ENCODE results near the gene YPEL2. TPM values are rescaled to one million over a fixed set of nuclear protein-coding genes. Genes with fewer than 3 reads are reported as not detected.
A peak's percentile ranks its signal among the peaks of the same experiment; 100 is the strongest.

YPEL2 gene
- polyA plus RNA-seq, 3 donors = 21.5 to 63.1 (median 25.1) TPM

GRCh38 chr17:59356543-59357218 is 25.2 kb downstream of the YPEL2 start:
- H3K27ac Mint-ChIP-seq = peak overlapping the region in 1 of 7 donors; percentile 57
- peaks cover 7 to 8% of the 10 kb centered on the region in 2 donors for H3K4me1 ChIP-seq (ENCODE audit: control insufficient read depth in 1 of 2, insufficient read depth in 2 of 2, low read length in 2 of 2)
- intact Hi-C loops (cut with micrococcal nuclease) = no loop called here
- 100% methylated on average over 2 of the region's 2 CpGs for WGBS (ENCODE audit: insufficient coverage)
- no peak overlapping the region for H2AFZ ChIP-seq (ENCODE audit: insufficient read depth, low read depth, low read length, poor library complexity, severe bottlenecking)
- H4K20me1 ChIP-seq (ENCODE audit: insufficient read depth, low read length) = peaks cover 100% of the 10 kb centered on the region
- no peak overlapping the region for H3K27ac ChIP-seq (ENCODE audit: low read depth in 1 of 2, low read length in 2 of 2)
- H3K79me2 ChIP-seq (ENCODE audit: insufficient read depth, low read length) = peaks cover 91% of the 10 kb centered on the region
- no peak overlapping the region for H3K9ac ChIP-seq (ENCODE audit: insufficient read depth, low read length, poor library complexity, severe bottlenecking)
- peaks cover 32 to 65% of the 10 kb centered on the region in 2 donors for H3K36me3 ChIP-seq (replicated peaks in 1 of 2; ENCODE audit: control insufficient read depth in 1 of 2, insufficient read depth in 2 of 2, low read length in 2 of 2)
- DNase-seq = no peak
- TF ChIP-seq CTCF (IDR thresholded peaks at IDR 0.05) = no peak
- no peaks in the 10 kb centered on the region for H3K27me3 Mint-ChIP-seq (ENCODE audit: low read depth in 3 of 3)
- no peaks in the 10 kb centered on the region for H3K9me3 ChIP-seq (replicated peaks in 1 of 2; ENCODE audit: control insufficient read depth in 1 of 2, insufficient read depth in 1 of 2, low read length in 2 of 2)
- peaks cover 31% of the 10 kb centered on the region for H3K4me1 Mint-ChIP-seq
- no peak overlapping the region for H3K4me2 ChIP-seq (replicated peaks; ENCODE audit: extremely low read depth, low read length, poor library complexity, severe bottlenecking)
- H3K9me3 Mint-ChIP-seq = no peaks in the 10 kb centered on the region
- peaks cover 58 to 73% of the 10 kb centered on the region in 2 donors for H3K36me3 Mint-ChIP-seq
- no peak overlapping the region for H3K4me3 Mint-ChIP-seq
- no peak overlapping the region for H3K4me3 ChIP-seq (replicated peaks in 1 of 3; ENCODE audit: low read depth in 2 of 3, low read length in 3 of 3)
- H3K27me3 ChIP-seq (ENCODE audit: control insufficient read depth in 2 of 2, insufficient read depth in 2 of 2, low read length in 2 of 2) = no peaks in the 10 kb centered on the region

GRCh38 chr17:59357219-59357697 is 25.8 kb downstream of the YPEL2 start:
- Histone ChIP-seq H3K4me1 (ENCODE audit: control insufficient read depth in 1 of 2, insufficient read depth in 2 of 2, low read length in 2 of 2) (peaks cover 11 to 13% of the 10 kb centered on the region in 2 donors), H3K27ac (ENCODE audit: low read depth in 1 of 2, low read length in 2 of 2) (no peak overlapping the region), H2AFZ (ENCODE audit: insufficient read depth, low read depth, low read length, poor library complexity, severe bottlenecking) (no peak overlapping the region), H3K36me3 (replicated peaks in 1 of 2; ENCODE audit: control insufficient read depth in 1 of 2, insufficient read depth in 2 of 2, low read length in 2 of 2) (peaks cover 32 to 68% of the 10 kb centered on the region in 2 donors), H3K27me3 (ENCODE audit: control insufficient read depth in 2 of 2, insufficient read depth in 2 of 2, low read length in 2 of 2) (no peaks in the 10 kb centered on the region), H4K20me1 (ENCODE audit: insufficient read depth, low read length) (peaks cover 100% of the 10 kb centered on the region), H3K9me3 (replicated peaks in 1 of 2; ENCODE audit: control insufficient read depth in 1 of 2, insufficient read depth in 1 of 2, low read length in 2 of 2) (no peaks in the 10 kb centered on the region), H3K4me2 (replicated peaks; ENCODE audit: extremely low read depth, low read length, poor library complexity, severe bottlenecking) (no peak overlapping the region), H3K9ac (ENCODE audit: insufficient read depth, low read length, poor library complexity, severe bottlenecking) (no peak overlapping the region), H3K79me2 (ENCODE audit: insufficient read depth, low read length) (peaks cover 91% of the 10 kb centered on the region), H3K4me3 (replicated peaks in 1 of 3; ENCODE audit: low read depth in 2 of 3, low read length in 3 of 3) (no peak overlapping the region)
- peaks cover 37% of the 10 kb centered on the region for H3K4me1 Mint-ChIP-seq
- no peak overlapping the region for H3K4me3 Mint-ChIP-seq
- H3K36me3 Mint-ChIP-seq = peaks cover 60 to 78% of the 10 kb centered on the region in 2 donors
- H3K27ac Mint-ChIP-seq = peak overlapping the region in 1 of 7 donors; percentile 48
- DNase-seq = no peak
- TF ChIP-seq CTCF (IDR thresholded peaks at IDR 0.05) = no peak
- H3K27me3 Mint-ChIP-seq (ENCODE audit: low read depth in 3 of 3) = no peaks in the 10 kb centered on the region
- intact Hi-C loops (cut with micrococcal nuclease) = no loop called here
- no peaks in the 10 kb centered on the region for H3K9me3 Mint-ChIP-seq

Measured in CD14-positive monocyte (primary cell).